Vagina (tissue), 2 donors: Measurements from ENCODE around the gene CDH26.

Experiments
- POLR2A ChIP-seq, 2 donors: fragments of 450-650 bp; IDR thresholded peaks; one replicate each; pipeline ENCODE4 v1.6.1; 2017; ENCODE audit warnings: antibody characterized with exemption in 2 of 2, mild to moderate bottlenecking in 2 of 2, moderate library complexity in 2 of 2
- TF ChIP-seq, protein P1 (sequence below), 3 experiments: fragments of 450-650 bp in 2 of 3; fragments of 200-600 bp in 1 of 3; sonication (generic) in 1 of 3; IDR thresholded peaks; one replicate each; pipeline ENCODE4 v1.5.1; 2017 to 2019; ENCODE audit warnings: antibody characterized with exemption in 3 of 3, mild to moderate bottlenecking in 2 of 3, moderate library complexity in 2 of 3

GRCh38 chr20:60036346-60036745, 78.1 kb downstream of the CDH26 start:
- TF ChIP-seq, protein P1, sequence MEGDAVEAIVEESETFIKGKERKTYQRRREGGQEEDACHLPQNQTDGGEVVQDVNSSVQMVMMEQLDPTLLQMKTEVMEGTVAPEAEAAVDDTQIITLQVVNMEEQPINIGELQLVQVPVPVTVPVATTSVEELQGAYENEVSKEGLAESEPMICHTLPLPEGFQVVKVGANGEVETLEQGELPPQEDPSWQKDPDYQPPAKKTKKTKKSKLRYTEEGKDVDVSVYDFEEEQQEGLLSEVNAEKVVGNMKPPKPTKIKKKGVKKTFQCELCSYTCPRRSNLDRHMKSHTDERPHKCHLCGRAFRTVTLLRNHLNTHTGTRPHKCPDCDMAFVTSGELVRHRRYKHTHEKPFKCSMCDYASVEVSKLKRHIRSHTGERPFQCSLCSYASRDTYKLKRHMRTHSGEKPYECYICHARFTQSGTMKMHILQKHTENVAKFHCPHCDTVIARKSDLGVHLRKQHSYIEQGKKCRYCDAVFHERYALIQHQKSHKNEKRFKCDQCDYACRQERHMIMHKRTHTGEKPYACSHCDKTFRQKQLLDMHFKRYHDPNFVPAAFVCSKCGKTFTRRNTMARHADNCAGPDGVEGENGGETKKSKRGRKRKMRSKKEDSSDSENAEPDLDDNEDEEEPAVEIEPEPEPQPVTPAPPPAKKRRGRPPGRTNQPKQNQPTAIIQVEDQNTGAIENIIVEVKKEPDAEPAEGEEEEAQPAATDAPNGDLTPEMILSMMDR (IDR thresholded peaks at IDR 0.05): no peak
- no peak for TF ChIP-seq POLR2A (IDR thresholded peaks at IDR 0.05)
